A673 (cell line): ENCODE measurements around the gene CRLF1.

Source experiments
- CTCF ChIP-seq: fragments of 300-800, 200-600 bp; sonication (generic); conservative IDR thresholded peaks from 2 replicates; pipeline ENCODE4 v1.5.1; 2017; ENCODE audit warnings: low read depth, mild to moderate bottlenecking, antibody characterized with exemption, low read length, moderate library complexity, mixed read lengths
- EZH2 ChIP-seq: fragments of 200-600 bp; sonication (generic); IDR thresholded peaks from 2 replicates; pipeline ENCODE4 v1.6.1; 2017; ENCODE audit warnings: borderline replicate concordance, low read depth, mild to moderate bottlenecking, mixed read lengths, antibody characterized with exemption, low read length; ENCODE audit not compliant: poor library complexity, severe bottlenecking

GRCh38 chr19:18597809-18598660, 8.6 kb downstream of the CRLF1 start:
- no peak for TF ChIP-seq CTCF
- no peak for TF ChIP-seq EZH2
